Smooth muscle cell (in vitro differentiated cells): ENCODE results near the gene PRRC2C. TPM values are rescaled to one million over a fixed set of nuclear protein-coding genes. Genes with fewer than 3 reads are reported as not detected.

ENCODE experiments used
- DNase-seq: peaks from one replicate; lab custom pipeline; 2025; ENCODE audit not compliant: unreplicated experiment; lab: John Stamatoyannopoulos, UW
- H2AFZ ChIP-seq: fragments of 200-600 bp; sonication (generic); 2 replicates; pipeline ENCODE4 v1.6.0; 2016; ENCODE audit warnings: antibody characterized with exemption, low read depth, mild to moderate bottlenecking
- H3F3A ChIP-seq: fragments of 200-600 bp; sonication (generic); 2 replicates; pipeline ENCODE4 v1.6.0; 2017; ENCODE audit warnings: antibody characterized with exemption, low read depth
- H3K27ac ChIP-seq: fragments of 200-600 bp; sonication (generic); 2 replicates; pipeline ENCODE4 v1.5.1; 2016; ENCODE audit warnings: low read depth, mild to moderate bottlenecking
- H3K27me3 ChIP-seq: fragments of 200-600 bp; sonication (generic); 2 replicates; pipeline ENCODE4 v1.6.1; 2016; ENCODE audit warnings: low read depth, mild to moderate bottlenecking
- H3K36me3 ChIP-seq: fragments of 200-600 bp; sonication (generic); 2 replicates; pipeline ENCODE4 v1.5.1; 2016; ENCODE audit warnings: low read depth
- H3K4me1 ChIP-seq: fragments of 200-600 bp; sonication (generic); 2 replicates; pipeline ENCODE4 v1.5.1; 2016; ENCODE audit warnings: low read depth
- H3K4me2 ChIP-seq: fragments of 200-600 bp; sonication (generic); 2 replicates; pipeline ENCODE4 v1.6.0; 2016; ENCODE audit warnings: mild to moderate bottlenecking
- H3K4me3 ChIP-seq: fragments of 200-600 bp; sonication (generic); 2 replicates; pipeline ENCODE4 v1.5.1; 2016; ENCODE audit warnings: mild to moderate bottlenecking
- H3K79me2 ChIP-seq: fragments of 200-600 bp; sonication (generic); 2 replicates; pipeline ENCODE4 v1.6.0; 2016; ENCODE audit warnings: low read depth, mild to moderate bottlenecking
- H3K9ac ChIP-seq: fragments of 200-600 bp; sonication (generic); 2 replicates; pipeline ENCODE4 v1.6.0; 2016; ENCODE audit warnings: low read depth
- H3K9me3 ChIP-seq: fragments of 200-600 bp; sonication (generic); replicated peaks from 2 replicates; pipeline ENCODE4 v1.5.1; 2016; ENCODE audit warnings: low read depth
- H4K20me1 ChIP-seq: fragments of 200-600 bp; sonication (generic); 2 replicates; pipeline ENCODE4 v1.6.0; 2016; ENCODE audit warnings: low read depth
- WGBS: methylation state at CpG from one replicate; pipeline ENCODE4 v1.1.7; 2016; ENCODE audit warnings: low lambda C conversion rate; 5-methylcytosine and 5-hydroxymethylcytosine counted together
- polyA plus RNA-seq: library from polyadenylated mRNA; unstranded; fragments of >200 nt; fragmentation: Nextera tagmentation; extraction: Ambion mirVana; gene quantifications from 2 replicates; pipeline ENCODE4 v1.2.1, GENCODE V29; 2016
- total RNA-seq: library from RNA; depleted of rRNA; stranded (reverse); fragments of >200 nt; gene quantifications from 2 replicates; pipeline ENCODE4 v1.2.3, GENCODE V29; 2014
- TF ChIP-seq, protein P1 (sequence below): fragments of 200-600 bp; sonication (generic); IDR thresholded peaks from 2 replicates; pipeline ENCODE4 v1.5.1; 2017; ENCODE audit warnings: borderline replicate concordance, mild to moderate bottlenecking, antibody characterized with exemption; ENCODE audit not compliant: insufficient read depth, poor library complexity, severe bottlenecking

PRRC2C gene
- total and polyA plus RNA-seq, 2 experiments from 2014 or later, result 89.8 to 106 TPM

DNA sequence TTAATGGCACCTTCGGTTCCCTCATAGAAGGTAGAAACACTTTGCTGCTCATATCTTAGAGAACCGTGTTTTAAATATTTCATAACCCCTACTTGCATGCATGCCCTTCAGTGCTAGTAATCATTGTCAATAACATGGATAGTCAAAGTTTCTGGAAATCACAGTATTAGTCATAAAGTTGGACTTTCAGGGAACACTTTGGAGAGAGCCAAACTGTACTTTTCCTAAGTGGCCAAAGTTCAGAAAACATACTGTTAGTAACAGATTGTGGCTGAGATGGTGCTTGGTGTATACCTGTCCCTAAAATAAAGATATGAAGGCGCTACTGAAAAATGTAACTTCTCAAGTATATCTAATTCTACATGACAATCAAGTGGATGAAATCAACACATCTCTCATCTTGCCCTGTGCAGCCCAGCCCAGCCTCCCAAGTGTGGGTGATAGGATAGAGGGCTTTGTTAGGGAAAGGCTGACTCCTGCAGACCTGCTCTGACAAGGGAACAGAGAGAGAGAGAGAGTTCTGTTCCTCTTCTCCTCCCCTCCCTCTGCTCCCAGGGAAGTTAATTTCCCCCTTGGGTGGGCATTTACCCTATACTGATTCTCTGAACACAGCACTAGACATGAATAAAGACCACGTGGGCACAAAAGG, 152.7 kb downstream of the PRRC2C start:
- no peaks in the 10 kb centered on the region for H3K36me3 ChIP-seq
- H3K27ac ChIP-seq, result no peak overlapping the region
- H3K79me2 ChIP-seq, result no peaks in the 10 kb centered on the region
- no peaks in the 10 kb centered on the region for H4K20me1 ChIP-seq
- no peak overlapping the region for H3K4me2 ChIP-seq
- no peaks in the 10 kb centered on the region for H3K9me3 ChIP-seq
- H3K9ac ChIP-seq, result no peak overlapping the region
- H3F3A ChIP-seq, result no peaks in the 10 kb centered on the region
- no peak overlapping the region for H2AFZ ChIP-seq
- DNase-seq, result no peak
- TF ChIP-seq, protein P1, sequence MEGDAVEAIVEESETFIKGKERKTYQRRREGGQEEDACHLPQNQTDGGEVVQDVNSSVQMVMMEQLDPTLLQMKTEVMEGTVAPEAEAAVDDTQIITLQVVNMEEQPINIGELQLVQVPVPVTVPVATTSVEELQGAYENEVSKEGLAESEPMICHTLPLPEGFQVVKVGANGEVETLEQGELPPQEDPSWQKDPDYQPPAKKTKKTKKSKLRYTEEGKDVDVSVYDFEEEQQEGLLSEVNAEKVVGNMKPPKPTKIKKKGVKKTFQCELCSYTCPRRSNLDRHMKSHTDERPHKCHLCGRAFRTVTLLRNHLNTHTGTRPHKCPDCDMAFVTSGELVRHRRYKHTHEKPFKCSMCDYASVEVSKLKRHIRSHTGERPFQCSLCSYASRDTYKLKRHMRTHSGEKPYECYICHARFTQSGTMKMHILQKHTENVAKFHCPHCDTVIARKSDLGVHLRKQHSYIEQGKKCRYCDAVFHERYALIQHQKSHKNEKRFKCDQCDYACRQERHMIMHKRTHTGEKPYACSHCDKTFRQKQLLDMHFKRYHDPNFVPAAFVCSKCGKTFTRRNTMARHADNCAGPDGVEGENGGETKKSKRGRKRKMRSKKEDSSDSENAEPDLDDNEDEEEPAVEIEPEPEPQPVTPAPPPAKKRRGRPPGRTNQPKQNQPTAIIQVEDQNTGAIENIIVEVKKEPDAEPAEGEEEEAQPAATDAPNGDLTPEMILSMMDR, result no peak
- H3K27me3 ChIP-seq, result no peaks in the 10 kb centered on the region
- 77% methylated on average over 4 of the region's 4 CpGs for WGBS
- no peaks in the 10 kb centered on the region for H3K4me1 ChIP-seq
- no peak overlapping the region for H3K4me3 ChIP-seq

DNA sequence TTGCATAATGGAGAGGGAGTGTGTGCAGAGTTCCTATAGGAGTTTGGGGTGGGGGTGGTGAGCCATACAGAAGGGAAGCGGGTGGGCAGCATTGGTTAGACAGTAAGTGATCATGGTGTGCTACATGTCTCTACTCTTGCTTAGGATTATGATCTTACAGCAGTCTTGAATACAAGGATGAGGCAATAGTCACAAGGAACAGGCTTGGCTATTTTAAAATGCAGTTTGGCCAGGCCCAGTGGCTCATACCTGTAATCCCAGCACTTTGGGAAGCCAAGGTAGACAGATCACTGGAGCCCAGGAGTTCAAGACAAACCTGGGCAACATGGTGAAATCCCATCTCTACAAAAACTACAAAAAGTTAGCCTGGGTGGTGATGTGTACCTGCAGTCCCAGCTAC, 154.9 kb downstream of the PRRC2C start:
- Histone ChIP-seq H3K27ac (no peak overlapping the region), H3K36me3 (no peaks in the 10 kb centered on the region), H3K9ac (no peak overlapping the region), H3F3A (no peaks in the 10 kb centered on the region), H3K27me3 (no peaks in the 10 kb centered on the region), H3K4me2 (no peak overlapping the region), H2AFZ (no peak overlapping the region), H3K4me1 (no peaks in the 10 kb centered on the region), H3K79me2 (no peaks in the 10 kb centered on the region), H3K4me3 (no peak overlapping the region), H4K20me1 (no peaks in the 10 kb centered on the region), H3K9me3 (no peaks in the 10 kb centered on the region)
- no peak for DNase-seq
- WGBS, result 96% methylated on average over 1 of the region's 1 CpG
- TF ChIP-seq, protein P1, result no peak

DNA sequence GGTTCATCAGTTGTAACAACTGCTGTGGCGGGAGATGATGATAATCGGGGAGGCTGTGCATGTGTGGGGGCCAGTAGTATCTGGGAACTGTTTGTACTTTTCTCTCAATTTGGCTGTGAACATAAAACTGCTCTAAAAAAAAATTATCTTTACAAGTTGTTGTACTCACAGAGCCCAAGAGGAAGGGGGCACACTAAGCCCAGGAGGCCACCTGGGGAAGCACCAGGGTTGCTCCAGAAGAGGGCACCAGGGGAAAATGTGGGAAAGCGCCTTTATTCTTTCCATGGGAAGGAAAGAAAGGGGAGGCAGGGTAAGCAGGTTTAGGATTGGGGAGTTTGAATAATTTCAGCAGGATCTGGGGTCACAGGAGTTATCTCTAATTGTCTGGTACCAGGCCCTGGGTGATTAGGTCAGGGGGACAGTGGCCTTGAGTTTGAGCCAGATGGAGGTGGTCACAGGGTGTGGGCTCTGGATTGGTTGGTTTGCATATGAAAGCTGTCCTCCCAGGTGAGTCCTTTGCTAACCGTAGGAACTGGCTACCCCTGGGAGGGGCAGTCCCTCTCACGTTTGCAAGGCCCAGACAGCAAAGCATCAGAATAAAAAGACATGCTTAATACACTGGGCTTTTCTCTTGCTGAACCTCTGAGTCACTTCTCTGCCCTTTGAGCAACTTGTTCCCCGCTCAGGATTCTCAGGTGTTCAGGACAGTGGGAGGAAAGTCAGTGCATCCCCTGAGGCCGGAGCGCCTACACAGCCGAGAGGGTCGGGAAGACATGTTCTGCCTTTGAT, 155.9 kb downstream of the PRRC2C start:
- Histone ChIP-seq H3K27ac (no peak overlapping the region), H3K79me2 (no peaks in the 10 kb centered on the region), H3K9ac (no peak overlapping the region), H3F3A (no peaks in the 10 kb centered on the region), H3K27me3 (no peaks in the 10 kb centered on the region), H3K36me3 (no peaks in the 10 kb centered on the region), H3K4me1 (no peaks in the 10 kb centered on the region), H4K20me1 (no peaks in the 10 kb centered on the region), H3K4me2 (no peak overlapping the region), H2AFZ (no peak overlapping the region), H3K4me3 (no peak overlapping the region), H3K9me3 (no peaks in the 10 kb centered on the region)
- no peak for DNase-seq
- WGBS, result 53% methylated on average over 10 of the region's 10 CpGs
- TF ChIP-seq, protein P1, result no peak

DNA sequence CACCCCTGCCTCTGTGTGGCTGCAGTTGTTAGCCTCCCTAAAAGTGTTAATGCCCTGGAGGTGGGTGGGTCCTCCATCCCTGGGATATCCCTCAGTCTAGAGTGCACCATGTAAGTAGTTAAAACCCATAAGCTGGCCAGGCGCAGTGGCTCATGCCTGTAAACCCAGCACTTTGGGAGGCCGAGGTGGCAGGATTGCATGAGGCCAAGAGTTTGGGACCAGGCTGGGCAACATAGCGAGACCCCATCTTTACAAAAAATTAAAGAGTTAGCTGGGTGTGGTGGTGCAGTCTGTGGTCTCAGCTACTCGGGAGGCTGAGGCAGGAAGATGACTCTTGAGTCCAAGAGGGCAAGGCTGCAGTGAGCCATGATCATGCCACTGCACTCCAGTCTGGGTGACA, 156.9 kb downstream of the PRRC2C start:
- no peak overlapping the region for H3K4me2 ChIP-seq
- no peak overlapping the region for H3K4me3 ChIP-seq
- H3K79me2 ChIP-seq, result no peaks in the 10 kb centered on the region
- H3F3A ChIP-seq, result no peaks in the 10 kb centered on the region
- H3K9ac ChIP-seq, result no peak overlapping the region
- no peaks in the 10 kb centered on the region for H3K36me3 ChIP-seq
- H3K4me1 ChIP-seq, result no peaks in the 10 kb centered on the region
- no peaks in the 10 kb centered on the region for H3K27me3 ChIP-seq
- no peak overlapping the region for H2AFZ ChIP-seq
- DNase-seq, result no peak
- H3K27ac ChIP-seq, result no peak overlapping the region
- no peaks in the 10 kb centered on the region for H3K9me3 ChIP-seq
- no peaks in the 10 kb centered on the region for H4K20me1 ChIP-seq
- 89% methylated on average over 4 of the region's 4 CpGs for WGBS
- TF ChIP-seq, protein P1, result no peak
